ENCODE measurements around the gene ADAMTS7. TPM values are rescaled to one million over a fixed set of nuclear protein-coding genes. Genes with fewer than 3 reads are reported as not detected.
"Not testable (repeated sequence)": the region's sequence is repeated elsewhere in the genome, so short reads cannot be mapped to it uniquely, and the experiment has no call there.

Gene ADAMTS7
- total and polyA plus RNA-seq, 7 donors: 0.32 to 1.3 (median 0.74) TPM

DNA sequence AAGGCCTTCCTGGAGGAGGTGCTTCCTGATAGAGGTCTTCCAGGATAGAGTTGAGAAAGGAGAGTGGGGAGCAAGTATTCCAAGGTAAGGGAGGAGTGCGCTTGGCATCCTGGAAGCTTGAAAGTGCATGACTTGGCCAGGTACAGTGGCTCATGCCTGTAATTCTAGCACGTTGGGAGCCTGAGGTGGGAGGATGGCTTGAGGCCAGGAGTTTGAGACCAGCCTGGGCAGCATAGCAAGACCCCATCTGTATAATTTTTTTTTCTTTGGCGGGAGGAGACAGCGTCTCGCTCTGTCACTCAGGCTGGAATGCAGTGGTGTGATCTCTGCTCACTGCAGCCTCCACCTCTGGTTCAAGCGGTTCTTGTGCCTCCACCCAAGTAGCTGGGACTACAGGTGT lies 42.2 kb upstream of the ADAMTS7 start:
- intact Hi-C loops (cut with DNase I): no loop called here
- no peaks in the 10 kb centered on the region for H3K4me1 ChIP-seq
- no peak overlapping the region for H3K4me3 ChIP-seq
- H3K36me3 ChIP-seq (ENCODE audit: insufficient read depth in 1 of 2, low read depth in 1 of 2): no peaks in the 10 kb centered on the region
- H3K27me3 ChIP-seq (ENCODE audit: insufficient read depth in 3 of 3, low read length in 2 of 3): no peaks in the 10 kb centered on the region
- H3K27ac ChIP-seq: no peak overlapping the region
- ATAC-seq: no peak
- 94 to 96% (median 94%) methylated on average over 6 of the region's 6 CpGs for WGBS, 3 donors
- no peak for TF ChIP-seq CTCF (IDR thresholded peaks at IDR 0.05)
- DNase-seq: no peak
- no peaks in the 10 kb centered on the region for H3K9me3 ChIP-seq

DNA sequence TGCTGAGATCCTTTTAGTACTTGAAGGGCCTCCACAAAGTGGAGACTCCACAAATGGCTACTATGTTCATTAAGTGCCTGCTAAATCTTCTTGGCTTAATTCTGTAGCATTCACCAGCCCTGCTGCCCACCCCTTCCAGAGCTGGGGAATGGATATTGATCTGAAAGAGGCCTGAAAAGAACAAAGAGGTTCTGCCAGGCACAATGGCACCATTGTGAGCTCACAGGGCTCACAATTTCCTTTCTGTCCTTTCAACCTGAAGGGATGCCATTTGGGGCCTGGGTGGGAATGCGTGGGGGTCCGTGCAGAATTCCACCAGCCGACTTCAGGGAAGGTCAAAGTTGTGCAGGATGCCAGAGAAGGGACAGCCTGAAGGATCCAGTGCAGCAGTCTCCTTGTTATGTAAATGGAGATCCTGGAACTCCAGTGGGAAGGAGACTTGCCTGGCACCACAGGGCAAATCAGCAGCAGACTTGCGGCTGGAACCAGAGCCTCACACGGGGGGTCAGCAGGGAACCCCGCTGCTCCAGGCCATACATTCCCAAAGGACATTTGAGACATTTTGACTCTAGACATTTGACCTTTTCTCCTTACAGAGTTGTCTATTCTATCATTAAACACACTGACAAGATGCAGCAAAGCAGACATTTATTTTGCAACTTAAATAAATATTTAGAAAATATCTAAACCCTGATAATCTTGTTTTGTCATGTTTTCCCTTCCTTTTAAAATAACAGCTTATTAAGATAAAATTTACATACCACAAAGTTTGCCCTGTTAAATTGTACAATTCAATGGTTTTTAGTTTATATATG lies 39.9 kb upstream of the ADAMTS7 start:
- Histone ChIP-seq H3K27ac (no peak overlapping the region), H3K4me3 (no peak overlapping the region), H3K4me1 (no peaks in the 10 kb centered on the region), H3K9me3 (no peaks in the 10 kb centered on the region), H3K27me3 (ENCODE audit: insufficient read depth in 3 of 3, low read length in 2 of 3) (no peaks in the 10 kb centered on the region), H3K36me3 (ENCODE audit: insufficient read depth in 1 of 2, low read depth in 1 of 2) (no peaks in the 10 kb centered on the region)
- TF ChIP-seq CTCF (IDR thresholded peaks at IDR 0.05): no peak
- DNase-seq (no peak), ATAC-seq (no peak)
- intact Hi-C loops (cut with DNase I): no loop called here
- WGBS, 3 donors: 43 to 44% (median 44%) methylated on average over 6 of the region's 6 CpGs

- Histone ChIP-seq H3K4me1 (no peaks in the 10 kb centered on the region), H3K27me3 (ENCODE audit: insufficient read depth in 3 of 3, low read length in 2 of 3) (no peaks in the 10 kb centered on the region), H3K9me3 (no peaks in the 10 kb centered on the region), H3K27ac (no peak overlapping the region), H3K4me3 (no peak overlapping the region), H3K36me3 (ENCODE audit: insufficient read depth in 1 of 2, low read depth in 1 of 2) (no peaks in the 10 kb centered on the region)
- WGBS, 3 donors: 95 to 98% (median 98%) methylated on average over 2 of the region's 2 CpGs
- ATAC-seq (no peak), DNase-seq (no peak)
- TF ChIP-seq CTCF (IDR thresholded peaks at IDR 0.05): no peak
- intact Hi-C loops (cut with DNase I): no loop called here
Measured at GRCh38 chr15:78850352-78850751, 39.1 kb upstream of the ADAMTS7 start.

- H3K4me1 ChIP-seq; intact Hi-C loops (cut with DNase I); H3K9me3 ChIP-seq; H3K27ac ChIP-seq; H3K4me3 ChIP-seq; H3K27me3 ChIP-seq (ENCODE audit: insufficient read depth in 3 of 3, low read length in 2 of 3); DNase-seq; H3K36me3 ChIP-seq (ENCODE audit: insufficient read depth in 1 of 2, low read depth in 1 of 2); ATAC-seq: not testable (repeated sequence)
- 74 to 81% (median 76%) methylated on average over 15 of the region's 15 CpGs for WGBS, 3 donors
Measured at GRCh38 chr15:78847387-78847906, 36.2 kb upstream of the ADAMTS7 start.

GRCh38 chr15:78846906-78847305 lies 35.6 kb upstream of the ADAMTS7 start:
- ATAC-seq; H3K4me3 ChIP-seq; H3K4me1 ChIP-seq; H3K27me3 ChIP-seq (ENCODE audit: insufficient read depth in 3 of 3, low read length in 2 of 3); H3K9me3 ChIP-seq; H3K27ac ChIP-seq; DNase-seq; H3K36me3 ChIP-seq (ENCODE audit: insufficient read depth in 1 of 2, low read depth in 1 of 2); intact Hi-C loops (cut with DNase I): not testable (repeated sequence)
- 92 to 98% (median 97%) methylated on average over 19 to 26 of the region's 27 CpGs for WGBS, 3 donors
